GM19351 (cell line): ENCODE data around the gene UTP25.
"Not testable (repeated sequence)": the region's sequence is repeated elsewhere in the genome, so short reads cannot be mapped to it uniquely, and the experiment has no call there.

ENCODE experiments used
- ATAC-seq: cut with Tn5 transposase; IDR thresholded peaks from one replicate; pipeline ENCODE4 v1.9.1; 2021; ENCODE audit warnings: mild to moderate bottlenecking, moderate library complexity; ENCODE audit not compliant: unreplicated experiment

Gene UTP25

GRCh38 chr1:209871006-209871405 is 43.2 kb downstream of the UTP25 start:
- ATAC-seq = no peak

- no peak for ATAC-seq
Observed at GRCh38 chr1:209871430-209871829, 43.7 kb downstream of the UTP25 start.

- ATAC-seq = no peak
Observed at GRCh38 chr1:209873067-209873799, 45.5 kb downstream of the UTP25 start.

- no peak for ATAC-seq
Observed at GRCh38 chr1:209875515-209875914, 47.7 kb downstream of the UTP25 start.

GRCh38 chr1:209876078-209876800 is 48.5 kb downstream of the UTP25 start:
- no peak for ATAC-seq

DNA sequence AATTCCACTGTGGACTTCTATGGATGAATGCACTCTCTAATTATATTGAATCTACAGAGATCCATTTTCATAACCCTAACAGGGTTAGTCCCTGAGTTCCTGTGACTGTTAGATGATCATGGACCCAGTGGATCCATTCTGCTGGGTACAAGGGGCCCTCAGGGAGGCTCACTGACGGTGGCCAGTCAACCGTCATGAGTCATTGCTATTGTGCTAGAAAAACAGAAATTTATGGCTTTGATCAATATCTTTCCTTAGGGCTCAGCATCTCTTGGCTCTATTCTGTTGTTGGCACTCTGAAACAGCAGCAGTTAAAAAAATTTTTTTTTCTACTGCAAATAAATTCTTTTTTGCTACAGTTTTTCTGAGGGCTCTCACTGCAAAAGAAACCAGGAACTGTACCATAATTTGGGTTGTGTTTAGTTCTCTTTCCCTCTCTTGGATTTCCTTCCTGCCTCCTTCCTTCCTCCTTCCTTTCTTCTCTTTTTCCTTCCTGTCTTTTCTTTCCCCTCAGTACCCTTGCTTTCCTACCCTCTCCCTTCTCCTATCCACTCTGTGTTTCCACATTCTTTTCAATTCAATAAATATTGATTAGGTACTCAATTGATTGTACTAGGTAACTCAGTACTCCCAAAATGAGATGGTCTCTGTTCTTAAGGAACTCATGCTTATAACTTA is 49.5 kb downstream of the UTP25 start:
- no peak for ATAC-seq

GRCh38 chr1:209878964-209879363 is 51.2 kb downstream of the UTP25 start:
- ATAC-seq = no peak

DNA sequence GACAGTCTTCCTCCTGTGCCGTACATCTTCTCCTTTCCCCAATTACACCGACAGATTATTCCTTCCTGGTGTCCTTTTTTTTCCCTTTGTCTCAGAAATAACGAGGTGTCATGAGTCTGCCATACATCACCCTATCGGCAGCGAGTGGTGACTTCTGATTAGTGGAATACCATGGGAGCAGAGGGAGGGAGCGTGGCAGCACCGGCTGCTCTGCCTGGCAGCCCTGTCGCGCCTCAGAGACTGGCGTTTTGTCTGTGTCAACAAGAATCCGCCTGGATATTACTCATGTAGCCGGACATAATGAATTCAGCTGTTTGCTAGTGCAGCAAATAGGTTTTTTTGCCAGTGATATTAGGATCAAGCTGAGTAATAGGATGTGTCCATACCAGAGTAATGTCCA is 51.8 kb downstream of the UTP25 start:
- no peak for ATAC-seq

DNA sequence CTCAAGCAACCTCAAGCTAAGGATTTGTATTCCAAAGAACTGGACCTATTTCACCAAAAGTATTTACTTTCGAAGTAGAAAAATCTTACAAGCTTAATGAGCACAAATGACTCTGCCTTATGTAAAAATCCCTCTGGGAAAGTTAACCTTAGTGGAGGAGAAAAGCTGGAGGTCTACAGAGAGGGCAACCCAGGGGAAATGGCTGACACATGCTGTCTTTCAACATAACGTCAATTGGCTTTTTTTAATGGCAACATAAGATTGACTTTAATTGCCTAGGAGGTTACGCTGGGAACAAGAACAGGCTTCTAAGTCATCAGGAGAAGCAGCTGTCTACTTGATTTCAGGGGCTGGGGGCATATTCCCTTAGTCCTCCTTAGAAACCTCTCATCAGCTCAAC is 52.3 kb downstream of the UTP25 start:
- ATAC-seq = no peak

DNA sequence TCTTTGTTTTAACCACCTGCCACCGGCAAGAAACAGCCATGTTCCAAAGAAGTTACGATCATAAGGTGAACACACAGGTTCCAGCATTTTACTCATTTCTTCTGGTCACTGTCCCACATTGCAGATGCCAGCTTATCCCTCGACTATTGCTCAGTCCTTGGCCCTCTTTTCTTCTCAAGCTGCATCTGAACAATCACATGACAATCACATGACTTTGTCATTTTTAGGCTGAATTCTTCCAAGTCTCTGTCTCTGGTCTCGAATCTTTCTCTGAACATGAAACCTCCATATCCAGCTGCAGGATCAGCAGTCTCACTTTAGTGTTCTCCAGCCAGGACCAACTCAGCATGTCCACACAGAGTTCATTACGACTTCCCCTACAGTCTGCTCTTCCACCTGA is 53.8 kb downstream of the UTP25 start:
- ATAC-seq = no peak

- no peak for ATAC-seq
Observed at GRCh38 chr1:209882286-209882685, 54.5 kb downstream of the UTP25 start.

DNA sequence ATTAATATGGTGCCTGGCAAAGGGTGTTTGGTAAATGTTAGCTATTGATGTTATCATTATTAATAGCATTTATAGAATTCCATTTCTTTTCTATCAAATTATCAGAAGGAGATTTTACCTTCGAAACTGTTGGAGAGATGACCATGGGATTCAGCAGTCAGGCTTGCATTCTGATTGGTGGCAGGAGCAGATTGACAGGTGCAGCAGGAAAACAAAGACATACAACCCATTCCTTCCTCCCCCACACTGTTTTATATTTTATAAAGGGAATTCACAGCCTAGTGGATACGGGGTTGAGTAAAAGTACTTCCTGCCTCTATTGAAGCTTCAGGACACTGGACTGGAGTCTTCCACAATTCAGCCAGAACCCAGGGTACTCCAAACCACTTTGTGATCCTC is 55.2 kb downstream of the UTP25 start:
- ATAC-seq = no peak

GRCh38 chr1:209883341-209883971 is 55.7 kb downstream of the UTP25 start:
- no peak for ATAC-seq

- ATAC-seq = no peak
Observed at GRCh38 chr1:209884249-209884648, 56.5 kb downstream of the UTP25 start.

DNA sequence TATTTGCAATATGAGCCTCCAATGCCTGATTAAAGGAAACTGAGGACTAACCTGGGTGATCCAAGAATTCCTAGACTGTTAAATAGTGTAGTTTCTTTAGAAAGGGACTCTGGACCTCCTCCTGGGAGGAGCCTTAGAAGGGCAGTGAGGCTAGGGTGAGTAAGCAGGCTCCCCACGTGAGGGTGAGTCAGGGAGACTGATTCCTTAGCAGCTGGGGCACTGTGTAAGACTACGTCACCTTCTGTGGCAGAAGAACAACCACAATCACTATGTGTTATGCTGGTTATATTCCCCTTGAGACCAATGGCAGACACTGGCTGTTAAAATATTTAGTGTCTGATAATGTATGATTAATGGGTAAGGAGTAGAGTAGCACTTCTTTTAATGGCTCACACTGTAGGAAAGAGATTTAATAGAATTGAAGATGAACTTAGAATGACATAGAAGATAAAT is 56.9 kb downstream of the UTP25 start:
- ATAC-seq = peak; percentile 95

GRCh38 chr1:209885403-209886218 is 57.8 kb downstream of the UTP25 start:
- ATAC-seq = no peak

DNA sequence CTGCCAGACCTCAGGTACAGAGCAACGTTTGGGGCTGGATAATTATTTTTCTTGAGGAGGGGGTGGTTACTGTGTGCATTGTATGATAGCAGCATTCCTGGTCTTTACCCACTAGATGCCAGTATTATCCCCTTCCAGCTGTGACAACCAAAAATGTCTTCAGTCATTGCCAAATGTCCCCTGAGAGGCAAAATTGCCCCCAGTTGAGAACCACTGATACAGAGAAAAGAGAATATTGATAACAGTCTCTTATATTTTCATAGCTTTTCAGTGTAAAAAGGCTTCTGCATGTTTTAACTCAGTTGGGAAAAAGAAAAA is 58.4 kb downstream of the UTP25 start:
- no peak for ATAC-seq

- ATAC-seq = not testable (repeated sequence)
Observed at GRCh38 chr1:209888291-209889076, 60.7 kb downstream of the UTP25 start.

DNA sequence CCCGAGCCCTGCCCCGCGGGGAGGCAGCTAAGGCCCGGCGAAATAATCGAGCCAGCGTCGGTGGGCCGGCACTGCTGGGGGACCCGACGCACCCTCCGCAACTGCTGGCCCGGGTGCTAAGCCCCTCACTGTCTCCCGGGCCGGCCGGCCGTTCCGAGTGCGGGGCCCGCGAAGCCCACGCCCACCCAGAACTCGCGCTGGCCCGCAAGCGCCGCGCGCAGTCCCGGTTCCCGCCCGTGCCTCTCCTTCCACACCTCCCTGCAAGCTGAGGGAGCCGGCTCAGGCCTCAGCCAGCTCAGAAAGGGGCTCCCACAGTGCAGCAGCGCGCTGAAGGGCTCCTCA is 61.3 kb downstream of the UTP25 start:
- no peak for ATAC-seq
